Ovary (tissue), 3 donors: ENCODE results near the gene OR5M8.

ENCODE experiments used
- CTCF ChIP-seq, 3 donors: fragments of 450-650 bp in 2 of 3; fragments of 200-600 bp in 1 of 3; IDR thresholded peaks; one replicate each; pipeline versions ENCODE4 v1.5.1 to v1.8.0; 2016 to 2022; ENCODE audit warnings: antibody characterized with exemption in 3 of 3, mild to moderate bottlenecking in 1 of 3
- EP300 ChIP-seq: sonication (generic); formaldehyde crosslinking; IDR thresholded peaks from one replicate; pipeline ENCODE4 v1.6.1; 2017; ENCODE audit warnings: antibody characterized with exemption
- donor health status: DM: no; HTN: no; CAD: no.

- no peak for TF ChIP-seq CTCF (IDR thresholded peaks at IDR 0.05)
- TF ChIP-seq EP300 = no peak
Observed at GRCh38 chr11:56509439-56509838, 18.3 kb upstream of the OR5M8 start.
